Osteoblast (primary cell): ENCODE data around the gene IFIT5. TPM values are rescaled to one million over a fixed set of nuclear protein-coding genes. Genes with fewer than 3 reads are reported as not detected.

Experiments used
- DNase-seq: peaks from one replicate; pipeline ENCODE4 v3.0.0; 2011; ENCODE audit warnings: low spot score, mixed read lengths; ENCODE audit not compliant: insufficient read length; ENCODE audit errors: missing footprints
- H2AFZ ChIP-seq: 2 replicates; pipeline ENCODE4 v1.6.0; 2011; ENCODE audit warnings: mild to moderate bottlenecking, low read length
- H3K27ac ChIP-seq: 2 replicates; pipeline ENCODE4 v1.5.1; 2011; ENCODE audit warnings: mild to moderate bottlenecking, low read depth, low read length, moderate library complexity
- H3K27me3 ChIP-seq: 2 replicates; pipeline ENCODE4 v1.6.0; 2012; ENCODE audit warnings: mild to moderate bottlenecking, control low read depth, inconsistent platforms, low read length, moderate library complexity; ENCODE audit not compliant: insufficient read depth
- H3K36me3 ChIP-seq: 2 replicates; pipeline ENCODE4 v1.5.1; 2011; ENCODE audit warnings: mild to moderate bottlenecking, low read length, control low read depth, moderate library complexity; ENCODE audit not compliant: insufficient read depth
- H3K4me1 ChIP-seq: 2 replicates; pipeline ENCODE4 v1.5.1; 2011; ENCODE audit warnings: mild to moderate bottlenecking, low read length, control low read depth, moderate library complexity; ENCODE audit not compliant: insufficient read depth
- H3K4me2 ChIP-seq: 2 replicates; pipeline ENCODE4 v1.6.0; 2011; ENCODE audit warnings: mild to moderate bottlenecking, low read length; ENCODE audit not compliant: insufficient read depth
- H3K4me3 ChIP-seq: fragments of 200-600 bp; sonication (generic); 3 replicates; pipeline ENCODE4 v1.5.1; 2012; ENCODE audit warnings: mild to moderate bottlenecking, low read length, inconsistent platforms; ENCODE audit not compliant: insufficient read depth
- H3K79me2 ChIP-seq: 2 replicates; pipeline ENCODE4 v1.6.0; 2012; ENCODE audit warnings: mild to moderate bottlenecking, low read length, control low read depth, inconsistent platforms; ENCODE audit not compliant: insufficient read depth
- H3K9me3 ChIP-seq: 2 replicates; pipeline ENCODE4 v1.5.1; 2011; ENCODE audit warnings: low read depth, low read length, control low read depth
- H4K20me1 ChIP-seq: 2 replicates; pipeline ENCODE4 v1.6.0; 2012; ENCODE audit warnings: mild to moderate bottlenecking, low read length, control low read depth; ENCODE audit not compliant: insufficient read depth
- total RNA-seq: library from RNA; depleted of rRNA; stranded (reverse); fragments of >200 nt; gene quantifications from 2 replicates; pipeline ENCODE4 v1.2.3, GENCODE V29; 2012
- TF ChIP-seq, protein P1 (sequence below): IDR thresholded peaks from 2 replicates; pipeline ENCODE4 v1.5.1; 2011; ENCODE audit warnings: mild to moderate bottlenecking, low read depth, low read length, moderate library complexity; ENCODE audit errors: extremely low read depth

Gene IFIT5
- total RNA-seq, 1 donor = 39.1 TPM

DNA sequence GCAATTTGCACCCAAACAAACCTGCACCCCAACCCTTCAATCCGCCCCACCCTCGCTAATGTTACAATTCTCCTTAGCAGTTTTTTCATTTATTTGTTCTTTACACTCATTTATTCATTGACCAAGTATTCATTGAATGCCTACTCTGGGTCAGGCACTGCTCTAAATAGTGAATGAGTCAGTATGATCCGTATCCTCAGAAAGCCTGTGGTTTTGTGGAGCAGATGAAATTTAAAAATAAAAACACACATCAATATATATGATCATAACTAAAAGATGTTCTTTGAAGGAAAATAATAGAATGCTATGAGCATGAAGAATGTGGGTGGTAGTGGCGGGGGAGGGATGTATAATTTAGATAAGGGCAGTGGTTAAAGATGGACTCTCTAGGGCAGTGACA, 13.3 kb downstream of the IFIT5 start:
- no peak overlapping the region for H3K4me3 ChIP-seq
- H3K27ac ChIP-seq = peak overlapping the region; percentile 62
- TF ChIP-seq, protein P1, sequence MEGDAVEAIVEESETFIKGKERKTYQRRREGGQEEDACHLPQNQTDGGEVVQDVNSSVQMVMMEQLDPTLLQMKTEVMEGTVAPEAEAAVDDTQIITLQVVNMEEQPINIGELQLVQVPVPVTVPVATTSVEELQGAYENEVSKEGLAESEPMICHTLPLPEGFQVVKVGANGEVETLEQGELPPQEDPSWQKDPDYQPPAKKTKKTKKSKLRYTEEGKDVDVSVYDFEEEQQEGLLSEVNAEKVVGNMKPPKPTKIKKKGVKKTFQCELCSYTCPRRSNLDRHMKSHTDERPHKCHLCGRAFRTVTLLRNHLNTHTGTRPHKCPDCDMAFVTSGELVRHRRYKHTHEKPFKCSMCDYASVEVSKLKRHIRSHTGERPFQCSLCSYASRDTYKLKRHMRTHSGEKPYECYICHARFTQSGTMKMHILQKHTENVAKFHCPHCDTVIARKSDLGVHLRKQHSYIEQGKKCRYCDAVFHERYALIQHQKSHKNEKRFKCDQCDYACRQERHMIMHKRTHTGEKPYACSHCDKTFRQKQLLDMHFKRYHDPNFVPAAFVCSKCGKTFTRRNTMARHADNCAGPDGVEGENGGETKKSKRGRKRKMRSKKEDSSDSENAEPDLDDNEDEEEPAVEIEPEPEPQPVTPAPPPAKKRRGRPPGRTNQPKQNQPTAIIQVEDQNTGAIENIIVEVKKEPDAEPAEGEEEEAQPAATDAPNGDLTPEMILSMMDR = no peak
- H3K27me3 ChIP-seq = no peaks in the 10 kb centered on the region
- peak overlapping the region; percentile 70 for H3K4me2 ChIP-seq
- H4K20me1 ChIP-seq = no peaks in the 10 kb centered on the region
- no peak overlapping the region for H2AFZ ChIP-seq
- no peaks in the 10 kb centered on the region for H3K79me2 ChIP-seq
- peaks cover 25% of the 10 kb centered on the region for H3K4me1 ChIP-seq
- H3K9me3 ChIP-seq = no peaks in the 10 kb centered on the region
- H3K36me3 ChIP-seq = no peaks in the 10 kb centered on the region
- DNase-seq = peak; percentile 85

DNA sequence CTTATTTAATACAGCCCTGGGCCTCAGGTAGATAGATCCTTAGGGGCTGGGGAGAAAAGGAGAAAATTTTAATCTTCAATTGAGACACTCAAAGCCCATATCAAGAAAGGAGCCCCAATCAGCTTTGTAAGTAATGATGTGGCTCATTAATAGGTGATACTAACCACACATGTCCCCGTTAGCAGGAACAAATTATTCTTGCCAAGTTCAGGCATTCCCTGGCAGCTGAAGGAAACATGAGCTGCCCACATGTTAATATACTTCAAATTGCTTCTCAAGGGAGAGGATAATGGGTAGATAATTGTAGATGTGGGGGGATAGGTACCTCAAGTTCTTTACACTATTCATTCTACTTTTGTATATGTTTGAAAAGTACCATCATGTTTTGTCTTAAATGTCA, 14.5 kb downstream of the IFIT5 start:
- Histone ChIP-seq H3K36me3 (no peaks in the 10 kb centered on the region), H3K79me2 (no peaks in the 10 kb centered on the region), H4K20me1 (no peaks in the 10 kb centered on the region), H3K27ac (no peak overlapping the region), H3K9me3 (no peaks in the 10 kb centered on the region), H2AFZ (no peak overlapping the region), H3K4me1 (peaks cover 25% of the 10 kb centered on the region), H3K4me2 (no peak overlapping the region), H3K27me3 (no peaks in the 10 kb centered on the region), H3K4me3 (no peak overlapping the region)
- TF ChIP-seq, protein P1 = no peak
- no peak for DNase-seq

DNA sequence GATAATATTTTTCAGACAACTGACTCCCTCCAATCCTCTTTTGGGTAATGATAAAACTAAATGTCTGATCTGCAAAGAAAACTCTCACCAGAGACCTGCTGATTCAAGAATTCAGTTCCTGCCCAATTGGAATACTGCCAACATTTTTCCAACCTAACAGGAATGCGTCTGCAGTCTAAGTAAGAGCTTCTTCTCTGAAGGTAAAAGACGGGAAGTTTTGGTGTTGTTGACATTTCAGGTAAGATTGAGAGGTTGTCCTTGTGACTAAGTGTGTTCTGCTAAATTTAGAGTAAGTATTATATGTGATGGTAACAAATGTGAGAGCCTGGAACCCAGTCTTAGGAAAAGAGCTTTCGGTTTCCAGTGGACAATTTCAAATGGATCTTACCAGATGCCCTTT, 17.6 kb downstream of the IFIT5 start:
- peaks cover 19% of the 10 kb centered on the region for H3K4me1 ChIP-seq
- no peak overlapping the region for H3K27ac ChIP-seq
- H3K9me3 ChIP-seq = no peaks in the 10 kb centered on the region
- DNase-seq = no peak
- H2AFZ ChIP-seq = no peak overlapping the region
- H4K20me1 ChIP-seq = no peaks in the 10 kb centered on the region
- TF ChIP-seq, protein P1 = no peak
- H3K27me3 ChIP-seq = no peaks in the 10 kb centered on the region
- no peaks in the 10 kb centered on the region for H3K36me3 ChIP-seq
- no peak overlapping the region for H3K4me3 ChIP-seq
- no peak overlapping the region for H3K4me2 ChIP-seq
- H3K79me2 ChIP-seq = no peaks in the 10 kb centered on the region

DNA sequence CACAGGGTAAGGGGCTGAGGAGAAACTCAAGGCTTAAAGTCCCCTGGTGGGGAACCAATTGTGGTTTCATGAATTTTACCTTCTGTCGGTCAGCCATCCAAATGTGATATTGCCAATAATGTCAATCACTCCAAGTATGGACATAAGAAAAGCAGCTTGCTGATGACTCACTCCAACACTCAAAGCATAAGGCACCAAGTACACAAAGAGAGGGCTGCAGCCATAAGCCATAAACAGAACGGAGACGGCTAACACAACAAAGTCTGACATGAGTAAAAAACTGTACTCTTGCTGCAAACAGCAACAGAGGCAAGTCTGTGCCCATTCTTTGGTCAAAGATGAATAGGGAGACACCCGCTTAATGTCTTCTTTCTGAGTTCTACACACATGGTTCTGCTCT, 24.2 kb downstream of the IFIT5 start:
- Histone ChIP-seq H3K36me3 (no peaks in the 10 kb centered on the region), H3K79me2 (no peaks in the 10 kb centered on the region), H3K9me3 (no peaks in the 10 kb centered on the region), H4K20me1 (no peaks in the 10 kb centered on the region), H3K4me2 (no peak overlapping the region), H3K4me3 (no peak overlapping the region), H3K4me1 (no peaks in the 10 kb centered on the region), H3K27ac (no peak overlapping the region), H3K27me3 (no peaks in the 10 kb centered on the region), H2AFZ (no peak overlapping the region)
- DNase-seq = no peak
- TF ChIP-seq, protein P1 = no peak
